ENCODE measurements around the gene IGLL1.

Gene IGLL1

GRCh38 chr22:23578306-23578705 is 1.8 kb downstream of the IGLL1 start:
- H3K4me1 ChIP-seq (ENCODE audit: low read length) = no peaks in the 10 kb centered on the region
- H3K9ac ChIP-seq (ENCODE audit: low read length) = no peak overlapping the region
- no peak overlapping the region for H3K4me3 ChIP-seq (ENCODE audit: low read length)
- no peaks in the 10 kb centered on the region for H3K79me2 ChIP-seq (ENCODE audit: low read length)
- H3K36me3 ChIP-seq (replicated peaks; ENCODE audit: insufficient read depth, low read length) = no peaks in the 10 kb centered on the region
- no peak for DNase-seq
- H2AFZ ChIP-seq (ENCODE audit: low read length) = no peak overlapping the region
- H3K4me2 ChIP-seq (ENCODE audit: low read depth, low read length) = no peak overlapping the region
- no peak overlapping the region for H3K27ac ChIP-seq (ENCODE audit: low read length)
- TF ChIP-seq CTCF (IDR thresholded peaks at IDR 0.05; ENCODE audit: low read length) = no peak
- TF ChIP-seq EZH2 (optimal IDR thresholded peaks at IDR 0.05; ENCODE audit: low read depth, low read length) = no peak
- TF ChIP-seq EZH2phosphoT487 (IDR thresholded peaks at IDR 0.05; ENCODE audit: low read length) = no peak
- H3F3A ChIP-seq (ENCODE audit: insufficient read depth, low read length) = no peaks in the 10 kb centered on the region
- no peaks in the 10 kb centered on the region for H4K20me1 ChIP-seq (ENCODE audit: insufficient read depth, low read length)
- no peaks in the 10 kb centered on the region for H3K9me2 ChIP-seq (replicated peaks; ENCODE audit: insufficient read depth, low read length)
- no peaks in the 10 kb centered on the region for H3K9me3 ChIP-seq (replicated peaks; ENCODE audit: insufficient read depth, low read length)
- H3K27me3 ChIP-seq (replicated peaks; ENCODE audit: insufficient read depth, low read length) = peaks cover 3% of the 10 kb centered on the region; the same call in 1 of the 2 replicates

GRCh38 chr22:23576681-23577080 is 3.4 kb downstream of the IGLL1 start:
- no peak overlapping the region for H3K27ac ChIP-seq (ENCODE audit: low read length)

GRCh38 chr22:23575601-23576000 is 4.5 kb downstream of the IGLL1 start:
- no peaks in the 10 kb centered on the region for H3K9me2 ChIP-seq (replicated peaks; ENCODE audit: insufficient read depth, low read length)

More at GRCh38 chr22:23576681-23577080, 3.4 kb downstream of the IGLL1 start:
- Histone ChIP-seq H3K36me3 (replicated peaks; ENCODE audit: insufficient read depth, low read length) (no peaks in the 10 kb centered on the region), H3K79me2 (ENCODE audit: low read length) (no peaks in the 10 kb centered on the region), H3F3A (ENCODE audit: insufficient read depth, low read length) (no peaks in the 10 kb centered on the region), H3K27me3 (replicated peaks; ENCODE audit: insufficient read depth, low read length) (peaks cover 11% of the 10 kb centered on the region), H2AFZ (ENCODE audit: low read length) (no peak overlapping the region), H4K20me1 (ENCODE audit: insufficient read depth, low read length) (no peaks in the 10 kb centered on the region), H3K4me1 (ENCODE audit: low read length) (no peaks in the 10 kb centered on the region), H3K9me3 (replicated peaks; ENCODE audit: insufficient read depth, low read length) (no peaks in the 10 kb centered on the region), H3K4me2 (ENCODE audit: low read depth, low read length) (no peak overlapping the region), H3K9ac (ENCODE audit: low read length) (no peak overlapping the region), H3K4me3 (ENCODE audit: low read length) (no peak overlapping the region), H3K9me2 (replicated peaks; ENCODE audit: insufficient read depth, low read length) (no peaks in the 10 kb centered on the region)
- TF ChIP-seq CTCF (IDR thresholded peaks at IDR 0.05; ENCODE audit: low read length) = no peak
- TF ChIP-seq EZH2 (optimal IDR thresholded peaks at IDR 0.05; ENCODE audit: low read depth, low read length) = no peak
- TF ChIP-seq EZH2phosphoT487 (IDR thresholded peaks at IDR 0.05; ENCODE audit: low read length) = no peak
- no peak for DNase-seq

More at GRCh38 chr22:23575601-23576000, 4.5 kb downstream of the IGLL1 start:
- no peak for DNase-seq
- H2AFZ ChIP-seq (ENCODE audit: low read length) = no peak overlapping the region
- no peak overlapping the region for H3K4me2 ChIP-seq (ENCODE audit: low read depth, low read length)
- H3F3A ChIP-seq (ENCODE audit: insufficient read depth, low read length) = no peaks in the 10 kb centered on the region
- no peaks in the 10 kb centered on the region for H3K79me2 ChIP-seq (ENCODE audit: low read length)
- no peaks in the 10 kb centered on the region for H3K4me1 ChIP-seq (ENCODE audit: low read length)
- no peaks in the 10 kb centered on the region for H3K9me3 ChIP-seq (replicated peaks; ENCODE audit: insufficient read depth, low read length)
- no peaks in the 10 kb centered on the region for H4K20me1 ChIP-seq (ENCODE audit: insufficient read depth, low read length)
- TF ChIP-seq EZH2phosphoT487 (IDR thresholded peaks at IDR 0.05; ENCODE audit: low read length) = no peak
- TF ChIP-seq CTCF (IDR thresholded peaks at IDR 0.05; ENCODE audit: low read length) = no peak
- peaks cover 15% of the 10 kb centered on the region for H3K27me3 ChIP-seq (replicated peaks; ENCODE audit: insufficient read depth, low read length)
- no peak overlapping the region for H3K9ac ChIP-seq (ENCODE audit: low read length)
- H3K36me3 ChIP-seq (replicated peaks; ENCODE audit: insufficient read depth, low read length) = no peaks in the 10 kb centered on the region
- no peak overlapping the region for H3K27ac ChIP-seq (ENCODE audit: low read length)
- no peak overlapping the region for H3K4me3 ChIP-seq (ENCODE audit: low read length)
